Panc1 (cell line): Measurements from ENCODE around the gene ZFHX3.

Source experiments
- CTCF ChIP-seq: fragments of 450-650 bp; IDR thresholded peaks from 2 replicates; pipeline ENCODE4 v1.5.1; 2017; ENCODE audit warnings: mild to moderate bottlenecking
- POLR2AphosphoS5 ChIP-seq: IDR thresholded peaks from 2 replicates; pipeline ENCODE4 v1.6.1; 2012; ENCODE audit warnings: mild to moderate bottlenecking, low read depth, low read length, moderate library complexity
- SIN3A ChIP-seq: IDR thresholded peaks from 2 replicates; pipeline ENCODE4 v1.6.1; 2012; ENCODE audit warnings: low read depth, mild to moderate bottlenecking, low read length, moderate library complexity, borderline replicate concordance; ENCODE audit not compliant: insufficient read depth

DNA sequence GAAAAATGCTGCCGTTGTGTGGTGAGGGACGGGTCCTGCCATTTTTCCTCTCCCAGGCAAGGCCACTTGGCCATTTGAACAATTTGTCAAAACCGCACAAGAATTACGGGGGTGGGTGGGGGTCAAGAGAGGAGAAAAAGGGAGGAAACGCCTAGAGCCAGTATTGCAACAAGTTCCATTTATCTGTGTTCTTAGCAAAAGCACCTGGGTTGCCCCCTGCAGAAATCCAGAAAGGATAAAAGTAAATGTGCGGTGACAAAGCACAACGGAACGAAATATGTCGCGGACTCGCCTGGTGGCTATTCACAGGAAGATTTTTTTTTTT is 209.4 kb downstream of the ZFHX3 start:
- TF ChIP-seq POLR2AphosphoS5 (no peak), CTCF (no peak), SIN3A (no peak)
